Measurements from ENCODE around the gene C22orf39. TPM values are rescaled to one million over a fixed set of nuclear protein-coding genes. Genes with fewer than 3 reads are reported as not detected.

The C22orf39 gene
- total RNA-seq, 1 experiment from 2014 or later, result 22.2 TPM

DNA sequence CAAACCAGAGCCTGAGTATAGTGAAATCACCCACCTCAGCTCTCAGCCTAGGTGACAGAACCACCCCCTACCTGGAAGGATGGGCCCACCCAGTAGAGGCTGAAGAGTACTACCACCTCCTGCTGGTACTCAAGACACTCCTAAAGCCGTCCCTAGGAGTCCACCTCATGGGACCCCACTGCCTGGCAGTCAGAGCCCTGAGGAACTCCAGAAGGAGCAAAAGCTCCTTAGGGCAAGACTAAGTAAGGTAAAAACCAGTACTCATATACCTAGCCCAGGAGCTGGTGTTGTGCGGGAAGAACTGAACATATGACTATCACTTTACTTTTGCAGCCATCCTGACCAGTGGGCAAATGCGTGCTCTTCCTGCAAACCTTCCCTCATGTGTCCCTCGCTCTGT, 52.2 kb downstream of the C22orf39 start:
- intact Hi-C loops (cut with micrococcal nuclease), result no loop called here
- ChIA-PET POLR2A (no interaction called here), CTCF (interaction anchor here (1.0 to 1.5 kb wide), 2 partner anchors 26 to 234 kb away, joined by 3 to 5 read pairs; no protein-coding TSS in a partner anchor)
- no peak for DNase-seq (ENCODE audit: unreplicated experiment)
- H3K4me1 Mint-ChIP-seq (ENCODE audit: insufficient read depth, unreplicated experiment), result no peaks in the 10 kb centered on the region
- H3K27me3 Mint-ChIP-seq (ENCODE audit: insufficient read depth, unreplicated experiment), result no peaks in the 10 kb centered on the region
- TF ChIP-seq, protein P1, sequence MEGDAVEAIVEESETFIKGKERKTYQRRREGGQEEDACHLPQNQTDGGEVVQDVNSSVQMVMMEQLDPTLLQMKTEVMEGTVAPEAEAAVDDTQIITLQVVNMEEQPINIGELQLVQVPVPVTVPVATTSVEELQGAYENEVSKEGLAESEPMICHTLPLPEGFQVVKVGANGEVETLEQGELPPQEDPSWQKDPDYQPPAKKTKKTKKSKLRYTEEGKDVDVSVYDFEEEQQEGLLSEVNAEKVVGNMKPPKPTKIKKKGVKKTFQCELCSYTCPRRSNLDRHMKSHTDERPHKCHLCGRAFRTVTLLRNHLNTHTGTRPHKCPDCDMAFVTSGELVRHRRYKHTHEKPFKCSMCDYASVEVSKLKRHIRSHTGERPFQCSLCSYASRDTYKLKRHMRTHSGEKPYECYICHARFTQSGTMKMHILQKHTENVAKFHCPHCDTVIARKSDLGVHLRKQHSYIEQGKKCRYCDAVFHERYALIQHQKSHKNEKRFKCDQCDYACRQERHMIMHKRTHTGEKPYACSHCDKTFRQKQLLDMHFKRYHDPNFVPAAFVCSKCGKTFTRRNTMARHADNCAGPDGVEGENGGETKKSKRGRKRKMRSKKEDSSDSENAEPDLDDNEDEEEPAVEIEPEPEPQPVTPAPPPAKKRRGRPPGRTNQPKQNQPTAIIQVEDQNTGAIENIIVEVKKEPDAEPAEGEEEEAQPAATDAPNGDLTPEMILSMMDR (IDR thresholded peaks at IDR 0.05; ENCODE audit: unreplicated experiment), result no peak
- H3K27ac Mint-ChIP-seq (ENCODE audit: low read depth, unreplicated experiment), result no peak overlapping the region
- no TSS peak for BruUV-seq (replicated peaks)
- H3K36me3 Mint-ChIP-seq (ENCODE audit: insufficient read depth, unreplicated experiment), result peaks cover 69% of the 10 kb centered on the region
- H3K9me3 Mint-ChIP-seq (ENCODE audit: unreplicated experiment), result no peaks in the 10 kb centered on the region
- H3K4me3 Mint-ChIP-seq (ENCODE audit: unreplicated experiment), result no peak overlapping the region

DNA sequence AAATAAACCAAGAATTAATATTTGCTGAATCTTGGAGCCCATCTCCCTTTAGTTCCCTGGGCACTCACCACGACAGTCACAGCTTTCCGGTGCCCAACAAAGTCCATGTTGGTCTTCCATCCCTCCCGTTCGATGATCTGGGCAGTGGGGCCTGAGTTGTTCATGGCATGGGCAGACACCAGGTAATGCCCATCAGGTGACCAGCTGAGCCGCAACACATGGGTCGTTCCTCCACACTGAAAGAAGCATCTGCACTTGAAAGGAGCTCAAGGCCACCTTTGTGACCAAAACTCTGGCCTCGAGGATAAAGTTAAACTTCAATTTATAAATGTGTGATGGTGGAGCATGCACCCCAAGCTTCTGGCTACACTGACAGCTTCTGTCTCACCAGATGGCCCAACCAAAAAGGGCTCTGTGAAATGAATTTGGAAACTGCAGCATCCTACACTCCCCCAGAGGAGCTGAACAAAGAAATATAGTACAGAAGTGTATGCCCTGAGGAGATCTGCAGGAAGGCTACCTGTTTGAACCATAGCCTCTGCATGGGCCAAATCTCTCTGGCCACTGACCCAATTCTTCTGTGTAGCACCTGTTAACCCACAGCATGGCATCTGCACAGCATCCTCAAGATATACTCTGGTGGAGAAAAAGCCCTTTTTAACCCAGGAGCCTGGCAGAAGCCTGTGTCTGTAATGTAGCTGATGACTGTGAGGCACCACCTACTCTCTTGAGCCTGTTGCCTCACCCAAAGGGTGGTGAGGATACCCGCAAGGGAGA, 53.0 kb downstream of the C22orf39 start:
- CTCF ChIA-PET, result interaction anchor here (0.6 to 1.1 kb wide), 3 partner anchors 25 to 673 kb away, joined by 3 to 5 read pairs (median 4); no protein-coding TSS in a partner anchor
- H3K4me1 Mint-ChIP-seq (ENCODE audit: insufficient read depth, unreplicated experiment), result no peaks in the 10 kb centered on the region
- intact Hi-C loops (cut with micrococcal nuclease), result no loop called here
- no peak for DNase-seq (ENCODE audit: unreplicated experiment)
- H3K36me3 Mint-ChIP-seq (ENCODE audit: insufficient read depth, unreplicated experiment), result peaks cover 77% of the 10 kb centered on the region
- no peak overlapping the region for H3K27ac Mint-ChIP-seq (ENCODE audit: low read depth, unreplicated experiment)
- no TSS peak for BruUV-seq (replicated peaks)
- POLR2A ChIA-PET, result interaction anchor here (0.6 to 0.7 kb wide), 2 partner anchors 50 to 219 kb away, joined by 3 read pairs; no protein-coding TSS in a partner anchor
- H3K4me3 Mint-ChIP-seq (ENCODE audit: unreplicated experiment), result no peak overlapping the region
- TF ChIP-seq, protein P1 (IDR thresholded peaks at IDR 0.05; ENCODE audit: unreplicated experiment), result no peak
- no peaks in the 10 kb centered on the region for H3K9me3 Mint-ChIP-seq (ENCODE audit: unreplicated experiment)
- no peaks in the 10 kb centered on the region for H3K27me3 Mint-ChIP-seq (ENCODE audit: insufficient read depth, unreplicated experiment)

DNA sequence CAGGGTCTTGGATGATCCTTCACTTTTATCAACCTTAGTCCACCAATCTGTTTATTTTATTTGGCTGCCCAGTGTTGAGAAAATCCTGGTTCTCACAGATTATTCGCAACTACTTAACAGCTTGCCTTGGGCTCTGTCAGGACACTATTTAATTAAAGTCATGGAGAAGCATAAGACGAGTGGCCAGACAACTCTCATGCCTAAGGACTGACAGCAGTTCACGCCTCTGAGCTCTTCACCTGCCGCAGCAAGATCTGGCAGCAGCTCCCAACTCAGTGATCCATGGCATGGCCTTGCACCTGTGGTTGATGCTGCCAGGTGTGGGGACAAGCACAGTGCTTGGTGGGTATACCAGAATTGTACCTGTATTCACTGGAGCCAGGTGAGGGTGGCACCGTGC, 53.8 kb downstream of the C22orf39 start:
- TF ChIP-seq, protein P1 (IDR thresholded peaks at IDR 0.05; ENCODE audit: unreplicated experiment), result no peak
- Mint-ChIP-seq H3K27ac (ENCODE audit: low read depth, unreplicated experiment) (no peak overlapping the region), H3K4me3 (ENCODE audit: unreplicated experiment) (no peak overlapping the region), H3K4me1 (ENCODE audit: insufficient read depth, unreplicated experiment) (no peaks in the 10 kb centered on the region), H3K36me3 (ENCODE audit: insufficient read depth, unreplicated experiment) (peaks cover 80% of the 10 kb centered on the region), H3K9me3 (ENCODE audit: unreplicated experiment) (no peaks in the 10 kb centered on the region), H3K27me3 (ENCODE audit: insufficient read depth, unreplicated experiment) (no peaks in the 10 kb centered on the region)
- ChIA-PET CTCF (interaction anchor here (0.6 kb wide), 1 partner anchor 674 kb away, joined by 5 read pairs; no protein-coding TSS in a partner anchor), POLR2A (no interaction called here)
- DNase-seq (ENCODE audit: unreplicated experiment), result no peak
- intact Hi-C loops (cut with micrococcal nuclease), result no loop called here
- BruUV-seq (replicated peaks), result no TSS peak

Other genes with a start within 250 kb of the C22orf39 start
- 12.2 and 21.7 TPM in 2 replicates for gene CLTCL1, start 156.0 kb downstream of the C22orf39 start, total RNA-seq (2022)
- 22.0 and 24.3 TPM in 2 replicates for gene HIRA, start 16.0 kb downstream of the C22orf39 start, total RNA-seq (2022)
- gene MRPL40, start 15.2 kb downstream of the C22orf39 start, total RNA-seq (2022), result 51.9 and 66.7 TPM in 2 replicates
- 62.3 and 64.4 TPM in 2 replicates for gene UFD1, start 31.5 kb upstream of the C22orf39 start, total RNA-seq (2022)
- 7.5 and 18.6 TPM in 2 replicates for gene CDC45, start 32.2 kb upstream of the C22orf39 start, total RNA-seq (2022)
- not detected in 2 replicates for gene CLDN5, start 76.7 kb upstream of the C22orf39 start, total RNA-seq (2022)